Uterus (tissue), 2 donors: ENCODE results near the gene TRMO.

ENCODE experiments used
- CTCF ChIP-seq, 4 experiments: fragments of 200-600 bp in 2 of 4; fragments of 450-650 bp in 2 of 4; sonication (generic) in 2 of 4; IDR thresholded peaks; one replicate each; pipeline ENCODE4 v1.5.1; 2016 to 2019; ENCODE audit warnings: antibody characterized with exemption in 4 of 4, mild to moderate bottlenecking in 2 of 4, moderate library complexity in 1 of 4
- POLR2A ChIP-seq, 2 donors: fragments of 450-650 bp; IDR thresholded peaks; one replicate each; pipeline ENCODE4 v1.6.1; 2016; ENCODE audit warnings: antibody characterized with exemption in 2 of 2, mild to moderate bottlenecking in 1 of 2, moderate library complexity in 1 of 2

GRCh38 chr9:97956331-97956730, 34.0 kb upstream of the TRMO start:
- no peak for TF ChIP-seq CTCF (IDR thresholded peaks at IDR 0.05)
- TF ChIP-seq POLR2A (IDR thresholded peaks at IDR 0.05) = no peak
